Type B pancreatic cell (in vitro differentiated cells): Measurements from ENCODE around the gene ZNF532. TPM values are rescaled to one million over a fixed set of nuclear protein-coding genes. Genes with fewer than 3 reads are reported as not detected.

ENCODE experiments used
- DNase-seq: peaks from one replicate; pipeline ENCODE4 v3.0.0; 2021; ENCODE audit warnings: mixed read lengths; ENCODE audit not compliant: unreplicated experiment; ENCODE audit errors: extremely low spot score
- H3K27ac Mint-ChIP-seq: 2 replicates; pipeline ENCODE4 v1.8.0; 2021; ENCODE audit warnings: mild to moderate bottlenecking, mixed read lengths
- H3K27me3 Mint-ChIP-seq: 2 replicates; pipeline ENCODE4 v1.8.0; 2021; ENCODE audit warnings: mixed read lengths
- H3K36me3 Mint-ChIP-seq: 2 replicates; pipeline ENCODE4 v1.8.0; 2021; ENCODE audit warnings: mixed read lengths
- H3K4me1 Mint-ChIP-seq: one replicate; pipeline ENCODE4 v1.8.0; 2021; ENCODE audit warnings: mixed read lengths; ENCODE audit not compliant: unreplicated experiment
- H3K4me3 Mint-ChIP-seq: 2 replicates; pipeline ENCODE4 v1.8.0; 2021; ENCODE audit warnings: mild to moderate bottlenecking, mixed read lengths
- H3K9me3 Mint-ChIP-seq: 2 replicates; pipeline ENCODE4 v1.8.0; 2021; ENCODE audit warnings: mixed read lengths
- CTCF ChIP-seq: fragments of 200-600 bp; sonication (generic); conservative IDR thresholded peaks from 2 replicates; pipeline ENCODE4 v1.5.0; 2021; ENCODE audit warnings: antibody characterized with exemption, mild to moderate bottlenecking
- total RNA-seq: library from RNA; stranded (reverse); gene quantifications from 2 replicates; pipeline ENCODE4 v1.2.1, GENCODE V29; 2021; ENCODE audit warnings: low replicate concordance

The ZNF532 gene
- total RNA-seq, 1 donor from 2014 or later = 137 TPM

GRCh38 chr18:58886864-58887612 is 22.4 kb downstream of the ZNF532 start:
- DNase-seq = no peak
- H3K9me3 Mint-ChIP-seq = no peaks in the 10 kb centered on the region
- H3K4me3 Mint-ChIP-seq = no peak overlapping the region
- H3K27me3 Mint-ChIP-seq = no peaks in the 10 kb centered on the region
- H3K4me1 Mint-ChIP-seq = peaks cover 35% of the 10 kb centered on the region
- H3K36me3 Mint-ChIP-seq = peaks cover 29% of the 10 kb centered on the region
- peak overlapping the region; percentile 4 for H3K27ac Mint-ChIP-seq
- TF ChIP-seq CTCF = no peak

GRCh38 chr18:58887613-58887963 is 22.9 kb downstream of the ZNF532 start:
- Mint-ChIP-seq H3K36me3 (peaks cover 31% of the 10 kb centered on the region), H3K9me3 (no peaks in the 10 kb centered on the region), H3K4me3 (no peak overlapping the region), H3K27ac (no peak overlapping the region), H3K27me3 (no peaks in the 10 kb centered on the region), H3K4me1 (peaks cover 35% of the 10 kb centered on the region)
- TF ChIP-seq CTCF = no peak
- no peak for DNase-seq

GRCh38 chr18:58891776-58892175 is 27.1 kb downstream of the ZNF532 start:
- no peak for TF ChIP-seq CTCF
- peaks cover 26% of the 10 kb centered on the region for H3K36me3 Mint-ChIP-seq
- H3K9me3 Mint-ChIP-seq = peaks cover 5% of the 10 kb centered on the region
- peaks cover 50% of the 10 kb centered on the region for H3K4me1 Mint-ChIP-seq
- H3K27me3 Mint-ChIP-seq = no peaks in the 10 kb centered on the region
- peak overlapping the region; percentile 52 for H3K27ac Mint-ChIP-seq
- H3K4me3 Mint-ChIP-seq = no peak overlapping the region
- no peak for DNase-seq

GRCh38 chr18:58892488-58892887 is 27.8 kb downstream of the ZNF532 start:
- Mint-ChIP-seq H3K4me3 (no peak overlapping the region), H3K27ac (no peak overlapping the region), H3K4me1 (peaks cover 48% of the 10 kb centered on the region), H3K36me3 (peaks cover 26% of the 10 kb centered on the region), H3K9me3 (peaks cover 5% of the 10 kb centered on the region), H3K27me3 (no peaks in the 10 kb centered on the region)
- DNase-seq = no peak
- TF ChIP-seq CTCF = no peak

- peaks cover 5% of the 10 kb centered on the region for H3K9me3 Mint-ChIP-seq
- H3K27me3 Mint-ChIP-seq = no peaks in the 10 kb centered on the region
- H3K27ac Mint-ChIP-seq = no peak overlapping the region
- no peak for DNase-seq
- H3K4me1 Mint-ChIP-seq = peaks cover 47% of the 10 kb centered on the region
- no peak for TF ChIP-seq CTCF
- H3K4me3 Mint-ChIP-seq = no peak overlapping the region
- peaks cover 26% of the 10 kb centered on the region for H3K36me3 Mint-ChIP-seq
Measured at GRCh38 chr18:58893388-58894099, 28.9 kb downstream of the ZNF532 start.
